Inflammatory macrophage treated with lipopolysaccharide for 4 hours (primary cell): Measurements from ENCODE around the gene POGK.

Experiments
- DNase-seq: peaks from one replicate; pipeline ENCODE4 v3.0.0-alpha.2; 2020

The POGK gene

GRCh38 chr1:166905900-166906299 is 66.6 kb downstream of the POGK start:
- no peak for DNase-seq
